Psoas muscle (tissue), 8 donors: ENCODE results near the gene S100A13. TPM values are rescaled to one million over a fixed set of nuclear protein-coding genes. Genes with fewer than 3 reads are reported as not detected.

ENCODE experiments used
- ATAC-seq, 4 donors: fragments of 200-7000 bp; cut with Tn5 transposase; one replicate each; pipeline ENCODE4 v1.9.1; 2020; ENCODE audit warnings: moderate library complexity in 3 of 4, mild to moderate bottlenecking in 2 of 4
- DNase-seq, 2 donors: peaks; one replicate each; pipeline ENCODE4 v3.0.0-alpha.2; 2020
- H3K27ac ChIP-seq: fragments of 200-600 bp; one replicate; pipeline ENCODE4 v1.8.0; 2022
- H3K27me3 ChIP-seq, 3 donors: fragments of 200-600 bp in 1 of 3; one replicate each; pipeline versions ENCODE4 v1.6.1 to v1.8.0; 2013 to 2022; ENCODE audit warnings: low read length in 2 of 3, mild to moderate bottlenecking in 2 of 3, moderate library complexity in 1 of 3; ENCODE audit not compliant: insufficient read depth in 3 of 3
- H3K36me3 ChIP-seq, 2 donors: fragments of 200-600 bp in 1 of 2; one replicate each; pipeline versions ENCODE4 v1.6.1 to v1.8.0; 2013 to 2022; ENCODE audit warnings: low read depth in 1 of 2, mild to moderate bottlenecking in 1 of 2, moderate library complexity in 1 of 2; ENCODE audit not compliant: insufficient read depth in 1 of 2
- H3K4me1 ChIP-seq: fragments of 200-600 bp; one replicate; pipeline ENCODE4 v1.8.0; 2022
- H3K4me3 ChIP-seq: fragments of 200-600 bp; one replicate; pipeline ENCODE4 v1.8.0; 2022; ENCODE audit warnings: mild to moderate bottlenecking
- H3K9me3 ChIP-seq: fragments of 200-600 bp; one replicate; pipeline ENCODE4 v1.8.0; 2022
- WGBS, 3 donors: extraction: QIAGEN DNeasy Blood & Tissue Kit; methylation state at CpG; one replicate each; pipeline versions ENCODE4 v1.1.6 to v1.1.7; 2013; 5-methylcytosine and 5-hydroxymethylcytosine counted together
- intact Hi-C, 2 donors: fragments of 100-400 bp; cut with DNase I; formaldehyde crosslinking; loops; one replicate each; pipeline versions ENCODE4 v1.11.0 to v1.14.2; 2022
- polyA plus RNA-seq, 3 donors: library from polyadenylated mRNA; stranded (reverse); fragments of 200-250 nt; gene quantifications; one replicate each; pipeline ENCODE4 v1.2.3, GENCODE V29; 2013
- total RNA-seq, 4 donors: library from RNA; stranded (reverse); fragmentation: NEBNext Ultra II Directional in 2 of 4; extraction: Animal tissue kit (Norgen Biotek cat#: 25700) in 2 of 4; gene quantifications; one replicate each; pipeline versions ENCODE4 v1.2.1 to v1.2.4, GENCODE V29; 2021 to 2023
- TF ChIP-seq, protein P1 (sequence below): fragments of 200-600 bp; IDR thresholded peaks from one replicate; pipeline ENCODE4 v1.8.0; 2022; ENCODE audit warnings: antibody characterized with exemption
- donor health status: healthy with polysubstance abuse.
- donor health status: DM: no; HTN: no; CAD: no; lungs with moderate emphysema.
- donor health status: Bipolar disorder and iron deficiency.
- donor health status: healthy.
- donor health status: DM: yes; HTN: yes; CAD: no.
- donor health status: DM: no; HTN: no; CAD: no.
- donor health status: DM: no; HTN: no; CAD: no.
- donor health status: DM: yes; HTN: yes; CAD: no.

Gene S100A13
- total and polyA plus RNA-seq, 7 donors = 72.4 to 199 (median 113) TPM

DNA sequence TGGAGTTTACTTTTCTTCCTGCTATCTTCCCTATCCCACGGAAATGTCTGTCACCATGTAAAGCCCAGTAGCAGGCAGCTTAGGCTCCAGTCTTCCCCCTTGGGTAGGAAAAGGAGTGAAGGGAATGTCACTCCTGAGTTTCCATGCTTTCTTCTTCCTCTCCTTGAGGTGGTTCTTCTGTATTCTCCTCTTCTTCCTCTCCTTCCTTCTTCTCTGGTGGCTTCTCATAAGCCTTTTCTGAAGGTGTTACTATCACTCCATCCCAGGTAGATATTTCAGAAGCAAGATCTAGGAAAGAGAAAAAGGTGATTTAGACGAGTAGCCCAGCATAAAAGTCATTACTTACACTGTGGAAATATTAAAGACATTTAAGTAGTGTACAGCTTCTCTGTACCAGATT is 35.0 kb upstream of the S100A13 start:
- DNase-seq (no peak), ATAC-seq (no peak)
- Histone ChIP-seq H3K27ac (peak overlapping the region; percentile 17), H3K9me3 (no peaks in the 10 kb centered on the region), H3K36me3 (peaks cover 35 to 80% of the 10 kb centered on the region in 2 donors), H3K4me1 (peaks cover 9% of the 10 kb centered on the region), H3K4me3 (no peak overlapping the region), H3K27me3 (no peaks in the 10 kb centered on the region)
- WGBS, 3 donors = 33 to 56% (median 46%) methylated on average over 2 of the region's 2 CpGs
- TF ChIP-seq, protein P1, sequence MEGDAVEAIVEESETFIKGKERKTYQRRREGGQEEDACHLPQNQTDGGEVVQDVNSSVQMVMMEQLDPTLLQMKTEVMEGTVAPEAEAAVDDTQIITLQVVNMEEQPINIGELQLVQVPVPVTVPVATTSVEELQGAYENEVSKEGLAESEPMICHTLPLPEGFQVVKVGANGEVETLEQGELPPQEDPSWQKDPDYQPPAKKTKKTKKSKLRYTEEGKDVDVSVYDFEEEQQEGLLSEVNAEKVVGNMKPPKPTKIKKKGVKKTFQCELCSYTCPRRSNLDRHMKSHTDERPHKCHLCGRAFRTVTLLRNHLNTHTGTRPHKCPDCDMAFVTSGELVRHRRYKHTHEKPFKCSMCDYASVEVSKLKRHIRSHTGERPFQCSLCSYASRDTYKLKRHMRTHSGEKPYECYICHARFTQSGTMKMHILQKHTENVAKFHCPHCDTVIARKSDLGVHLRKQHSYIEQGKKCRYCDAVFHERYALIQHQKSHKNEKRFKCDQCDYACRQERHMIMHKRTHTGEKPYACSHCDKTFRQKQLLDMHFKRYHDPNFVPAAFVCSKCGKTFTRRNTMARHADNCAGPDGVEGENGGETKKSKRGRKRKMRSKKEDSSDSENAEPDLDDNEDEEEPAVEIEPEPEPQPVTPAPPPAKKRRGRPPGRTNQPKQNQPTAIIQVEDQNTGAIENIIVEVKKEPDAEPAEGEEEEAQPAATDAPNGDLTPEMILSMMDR = no peak
- intact Hi-C loops = no loop called here

DNA sequence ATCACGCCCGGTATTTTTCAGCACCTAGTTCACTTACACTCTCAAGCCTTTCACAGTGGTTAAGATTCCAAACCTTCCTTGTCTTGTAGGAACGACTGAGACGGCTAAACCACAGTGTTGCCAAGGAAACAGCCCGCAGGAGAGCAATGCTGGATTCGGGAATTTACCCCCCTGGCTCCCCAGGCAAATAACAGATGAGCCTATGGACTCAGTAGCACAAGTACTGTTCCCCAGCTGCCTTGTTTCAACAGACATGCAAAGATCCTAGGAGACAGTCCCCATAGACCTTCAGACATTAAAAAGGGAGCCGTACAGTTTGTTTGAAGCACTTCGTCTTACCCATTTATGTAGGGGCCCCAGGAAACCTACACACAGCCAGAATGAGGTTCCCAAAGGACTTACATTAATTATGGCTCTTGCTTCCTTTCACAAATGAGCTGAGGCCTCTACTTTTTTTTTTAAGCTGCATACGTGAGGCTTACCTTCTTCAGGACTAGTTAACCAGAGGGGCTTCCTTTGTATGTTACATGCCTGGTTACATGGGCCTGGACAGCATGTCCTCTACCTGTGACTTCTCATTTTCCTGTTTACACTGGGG is 33.9 kb upstream of the S100A13 start:
- DNase-seq = no peak
- peaks cover 9% of the 10 kb centered on the region for H3K4me1 ChIP-seq
- TF ChIP-seq, protein P1 = no peak
- H3K36me3 ChIP-seq = peaks cover 30 to 70% of the 10 kb centered on the region in 2 donors
- H3K27me3 ChIP-seq = no peaks in the 10 kb centered on the region
- H3K4me3 ChIP-seq = no peak overlapping the region
- intact Hi-C loops = no loop called here
- ATAC-seq = no peak
- no peaks in the 10 kb centered on the region for H3K9me3 ChIP-seq
- 56 to 57% (median 56%) methylated on average over 9 of the region's 9 CpGs for WGBS, 3 donors
- no peak overlapping the region for H3K27ac ChIP-seq

DNA sequence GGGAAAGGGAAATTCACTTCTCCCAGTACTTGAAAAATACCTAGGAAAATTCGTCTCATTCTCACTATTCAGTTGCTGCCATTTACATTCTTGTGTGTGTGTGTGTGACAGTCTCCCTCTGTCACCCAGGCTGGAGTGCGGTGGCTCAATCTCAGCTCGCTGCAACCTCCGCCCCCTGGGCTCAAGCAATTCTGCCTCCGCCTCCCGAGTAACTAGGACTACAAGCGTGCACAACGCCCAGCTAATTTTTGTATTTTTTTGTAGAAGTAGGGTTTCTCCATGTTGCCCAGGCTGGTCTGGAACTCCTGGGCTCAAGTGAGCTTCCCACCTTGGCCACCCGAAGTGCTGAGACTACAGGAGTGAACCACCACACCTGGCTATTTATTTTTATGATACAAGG is 32.4 kb upstream of the S100A13 start:
- intact Hi-C loops = no loop called here
- H3K4me1 ChIP-seq = peaks cover 9% of the 10 kb centered on the region
- no peak for ATAC-seq
- H3K27ac ChIP-seq = peak overlapping the region; percentile 95
- peak overlapping the region; percentile 90 for H3K4me3 ChIP-seq
- TF ChIP-seq, protein P1 = no peak
- 74 to 77% (median 76%) methylated on average over 9 of the region's 9 CpGs for WGBS, 3 donors
- H3K27me3 ChIP-seq = no peaks in the 10 kb centered on the region
- peaks cover 21 to 54% of the 10 kb centered on the region in 2 donors for H3K36me3 ChIP-seq
- no peaks in the 10 kb centered on the region for H3K9me3 ChIP-seq
- DNase-seq = no peak

DNA sequence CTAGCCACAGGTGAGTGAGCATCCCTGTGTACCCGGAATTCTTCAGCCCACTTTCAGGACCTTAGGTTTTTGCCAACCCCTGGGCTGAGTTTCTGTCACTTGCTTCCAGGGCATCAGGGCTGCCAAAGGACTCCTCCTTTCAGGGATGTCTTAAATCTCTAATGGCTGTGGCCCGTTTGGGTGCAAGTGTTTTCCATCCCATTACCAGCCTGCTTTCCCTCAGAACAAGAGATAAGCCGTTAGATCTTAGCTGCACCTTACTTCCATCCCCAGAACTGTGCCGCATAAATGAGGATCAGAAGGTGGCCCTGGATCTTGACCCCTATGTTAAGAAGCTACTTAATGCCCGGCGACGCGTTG is 31.9 kb upstream of the S100A13 start:
- Histone ChIP-seq H3K9me3 (no peaks in the 10 kb centered on the region), H3K4me1 (peaks cover 9% of the 10 kb centered on the region), H3K36me3 (peaks cover 16 to 49% of the 10 kb centered on the region in 2 donors), H3K27me3 (no peaks in the 10 kb centered on the region), H3K27ac (peak overlapping the region; percentile 95), H3K4me3 (peak overlapping the region; percentile 90)
- DNase-seq = no peak
- ATAC-seq = no peak
- intact Hi-C loops = no loop called here
- WGBS, 3 donors = 22 to 31% (median 30%) methylated on average over 8 of the region's 8 CpGs
- TF ChIP-seq, protein P1 = no peak
